GM21737 (cell line): Measurements from ENCODE around the gene TNNI2.

Experiments used
- ATAC-seq: cut with Tn5 transposase; IDR thresholded peaks from one replicate; pipeline ENCODE4 v1.9.1; 2021; ENCODE audit warnings: mild to moderate bottlenecking, moderate library complexity; ENCODE audit not compliant: unreplicated experiment

The TNNI2 gene

GRCh38 chr11:1857064-1857463 is 18.3 kb downstream of the TNNI2 start:
- no peak for ATAC-seq

DNA sequence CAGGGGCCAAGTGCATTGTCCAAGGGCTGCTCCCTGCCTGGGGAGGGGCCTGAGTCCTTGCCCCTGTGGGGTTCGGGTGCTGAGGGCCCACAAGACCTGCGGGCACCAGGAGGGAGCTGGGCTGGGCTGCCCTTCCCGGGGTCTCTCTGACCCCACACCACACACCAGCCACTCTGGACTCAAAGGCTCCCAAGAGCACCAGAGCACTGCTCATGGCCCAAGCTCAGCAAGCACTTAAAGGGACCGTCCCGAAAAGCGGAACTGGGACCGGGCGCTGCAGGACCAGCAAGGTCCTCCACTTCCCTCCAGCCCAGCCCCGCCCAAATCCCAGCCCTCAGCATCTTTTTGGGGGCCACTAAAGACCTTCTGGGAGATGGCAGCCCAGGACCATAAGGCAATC is 19.4 kb downstream of the TNNI2 start:
- ATAC-seq: no peak

- no peak for ATAC-seq
Observed at GRCh38 chr11:1858576-1858975, 19.8 kb downstream of the TNNI2 start.

GRCh38 chr11:1859004-1859403 is 20.2 kb downstream of the TNNI2 start:
- ATAC-seq: no peak

DNA sequence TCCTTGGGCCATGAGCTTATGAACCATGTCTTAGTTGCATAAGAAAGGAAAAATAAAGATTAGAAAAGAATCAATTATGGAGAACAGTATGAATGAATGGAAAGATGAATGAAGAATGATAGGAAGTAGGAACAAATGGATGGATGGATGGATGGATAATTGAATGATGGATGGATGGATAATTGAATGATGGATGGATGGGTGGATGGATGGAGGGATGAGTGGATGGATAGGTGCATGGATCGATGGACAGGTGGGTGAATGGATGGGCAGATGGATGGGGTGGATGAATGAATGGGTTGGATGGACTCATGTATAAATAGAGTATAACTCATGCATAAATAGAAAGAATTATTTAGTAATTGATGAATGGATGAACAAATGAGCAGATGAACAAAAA is 21.3 kb downstream of the TNNI2 start:
- ATAC-seq: no peak

DNA sequence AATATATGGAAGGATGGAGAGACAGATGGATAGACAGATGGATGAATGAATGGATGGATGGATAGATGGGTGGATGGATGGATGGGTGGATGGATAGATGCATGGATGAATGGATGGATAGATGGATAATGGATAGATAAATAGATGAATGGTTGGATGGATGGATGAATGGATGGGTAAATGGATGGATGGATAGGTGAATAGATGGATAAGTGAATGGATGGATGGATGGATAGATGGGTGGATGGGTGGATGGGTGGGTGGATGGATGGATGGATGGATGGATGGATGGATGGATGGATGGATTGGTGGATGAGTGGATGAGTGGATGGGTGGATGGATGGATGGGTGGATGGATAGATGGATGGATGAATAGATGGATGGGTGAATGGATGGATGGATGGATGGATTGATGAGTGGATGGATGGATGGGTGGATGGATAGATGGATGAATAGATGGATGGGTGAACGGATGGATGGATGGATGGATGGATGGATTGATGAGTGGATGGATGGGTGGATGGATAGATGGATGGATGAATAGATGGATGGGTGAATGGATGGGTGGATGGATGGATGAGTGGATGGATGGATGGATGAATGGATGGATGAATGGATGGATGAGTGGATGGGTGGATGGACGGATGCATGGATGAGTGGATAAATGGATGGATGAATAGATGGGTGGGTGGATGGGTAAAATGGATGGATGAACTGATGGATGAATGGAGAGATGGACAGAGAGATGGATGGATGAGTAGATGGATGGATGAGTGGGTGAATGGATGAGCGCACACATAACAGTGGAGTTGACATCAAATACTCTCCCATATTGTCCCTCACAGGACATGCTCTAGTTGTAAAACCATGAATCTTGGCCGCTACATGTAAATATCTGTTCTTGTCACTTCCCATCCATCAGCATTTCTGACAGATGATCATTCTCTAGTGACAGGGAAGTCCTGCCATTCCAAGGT is 22.9 kb downstream of the TNNI2 start:
- no peak for ATAC-seq

- no peak for ATAC-seq
Observed at GRCh38 chr11:1862588-1863351, 24.0 kb downstream of the TNNI2 start.

- no peak for ATAC-seq
Observed at GRCh38 chr11:1863352-1864216, 24.8 kb downstream of the TNNI2 start.

GRCh38 chr11:1864231-1864630 is 25.4 kb downstream of the TNNI2 start:
- no peak for ATAC-seq

GRCh38 chr11:1864831-1865665 is 26.3 kb downstream of the TNNI2 start:
- ATAC-seq: no peak

- no peak for ATAC-seq
Observed at GRCh38 chr11:1866226-1866625, 27.4 kb downstream of the TNNI2 start.

DNA sequence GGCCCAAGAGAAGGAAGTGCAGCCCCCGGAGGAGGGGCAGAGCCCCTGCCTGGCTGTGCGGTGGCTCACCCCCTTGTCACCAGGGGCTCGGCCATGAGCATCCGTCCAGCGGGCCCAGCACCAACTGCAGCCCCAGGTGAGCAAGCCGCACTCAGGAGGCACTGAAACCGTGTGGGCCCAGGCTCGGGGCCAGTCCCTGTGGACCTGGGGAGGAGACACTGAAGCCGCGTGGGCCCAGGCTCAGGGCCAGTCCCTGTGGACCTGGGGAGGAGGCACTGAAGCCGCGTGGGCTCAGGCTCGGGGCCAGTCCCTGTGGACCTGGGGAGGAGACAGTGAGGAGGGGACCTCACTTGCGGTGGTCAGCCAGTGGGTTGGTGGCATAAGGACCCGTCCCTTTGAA is 28.0 kb downstream of the TNNI2 start:
- no peak for ATAC-seq

DNA sequence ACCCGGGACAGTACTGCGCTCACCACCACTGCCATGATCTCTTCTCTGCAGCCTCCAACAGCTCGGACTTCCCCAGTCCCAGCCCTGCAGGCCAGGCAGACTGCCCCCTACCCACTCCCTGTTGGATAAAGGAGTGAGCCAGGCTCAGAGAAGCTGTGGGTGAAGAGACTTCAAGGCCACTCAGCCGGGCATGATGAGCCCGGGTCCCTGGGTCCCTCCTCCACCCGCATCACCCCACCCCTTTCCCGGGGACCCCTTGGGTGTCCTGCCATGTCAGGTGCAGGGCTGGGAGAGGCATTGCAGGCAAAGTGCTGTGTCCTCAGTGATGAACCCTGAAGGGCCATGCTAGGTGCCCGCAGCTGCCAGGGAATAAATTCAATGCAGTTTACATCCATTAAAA is 28.6 kb downstream of the TNNI2 start:
- no peak for ATAC-seq

- ATAC-seq: no peak
Observed at GRCh38 chr11:1868056-1868635, 29.4 kb downstream of the TNNI2 start.

DNA sequence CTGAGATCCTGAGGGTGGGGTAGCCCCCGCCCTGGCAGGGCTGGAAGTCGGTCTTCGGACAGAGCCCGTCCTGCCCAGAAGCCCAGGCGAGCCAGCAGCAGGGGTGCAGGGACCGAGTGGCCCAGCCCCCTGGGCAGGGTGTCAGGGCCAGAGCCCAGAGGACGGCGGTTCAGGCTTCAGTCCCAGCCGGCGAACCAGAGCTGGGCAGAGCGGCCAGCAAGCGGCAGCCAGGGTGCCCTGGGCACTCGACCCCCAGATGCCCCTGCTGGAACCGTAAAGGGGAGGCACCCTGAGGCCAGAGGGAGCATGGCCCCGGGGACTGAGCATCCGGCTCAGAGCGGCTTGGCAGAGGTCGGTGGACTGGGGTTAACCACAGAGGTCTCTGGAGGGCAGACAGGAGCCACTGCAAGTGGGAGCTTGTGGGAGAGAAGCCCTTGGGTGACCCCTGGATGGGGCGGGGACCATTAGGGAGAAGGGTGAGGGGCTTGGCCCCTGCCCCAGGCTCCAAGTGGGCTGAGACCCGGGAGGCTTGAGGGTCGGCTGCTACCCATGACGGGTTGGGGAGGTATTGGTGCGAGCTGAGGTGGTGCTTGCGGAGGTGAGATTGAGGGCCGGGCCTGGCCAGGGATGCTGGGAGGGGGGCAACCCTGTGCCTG is 30.0 kb downstream of the TNNI2 start:
- no peak for ATAC-seq

DNA sequence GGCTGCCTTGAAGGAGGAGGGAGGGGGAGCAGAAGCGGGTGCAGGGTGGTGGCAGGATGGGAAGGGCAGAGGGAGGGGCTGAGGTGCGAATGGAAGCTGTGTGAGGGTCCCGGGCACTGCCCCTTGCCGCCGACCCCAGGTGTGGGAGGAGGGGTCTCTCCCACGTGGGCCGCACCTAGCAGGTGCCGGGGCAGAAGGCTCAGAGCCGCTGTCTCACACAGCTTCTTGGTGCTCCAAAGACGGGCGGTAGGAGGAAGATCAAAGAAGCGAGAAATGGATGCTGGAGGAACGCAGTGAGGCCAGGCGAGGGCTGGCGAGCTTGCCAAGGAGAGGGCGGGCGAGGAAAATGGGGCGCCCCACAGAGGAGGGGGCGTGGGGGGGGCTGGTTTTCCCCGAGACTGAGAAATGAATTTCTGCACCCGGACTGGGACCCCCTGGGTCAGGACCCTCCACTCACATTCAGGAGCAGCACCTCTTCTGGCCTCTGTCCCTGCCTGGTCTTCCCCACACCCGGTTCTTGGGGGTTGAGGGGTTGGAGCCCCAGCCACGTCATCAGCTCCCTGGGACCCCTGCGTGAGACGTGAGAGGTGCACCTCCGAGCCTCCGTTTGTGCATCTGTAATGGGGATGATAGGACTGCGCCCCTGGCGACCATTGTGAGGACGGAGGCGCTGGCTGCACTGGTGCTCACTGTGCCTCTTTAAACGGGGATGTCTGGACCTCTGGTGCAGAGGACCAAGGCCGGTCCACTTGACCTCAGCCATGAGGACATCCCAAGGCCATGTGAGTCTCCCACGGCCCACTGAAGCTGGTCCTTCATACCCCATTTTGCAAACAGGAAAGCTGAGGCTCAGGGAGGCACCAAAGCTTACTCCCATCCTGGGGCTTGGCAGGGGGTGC is 30.9 kb downstream of the TNNI2 start:
- ATAC-seq: no peak

GRCh38 chr11:1870326-1870696 is 31.5 kb downstream of the TNNI2 start:
- ATAC-seq: no peak

- ATAC-seq: no peak
Observed at GRCh38 chr11:1870721-1871466, 32.1 kb downstream of the TNNI2 start.
